Measurements from ENCODE around the gene IFNG-AS1.

DNA sequence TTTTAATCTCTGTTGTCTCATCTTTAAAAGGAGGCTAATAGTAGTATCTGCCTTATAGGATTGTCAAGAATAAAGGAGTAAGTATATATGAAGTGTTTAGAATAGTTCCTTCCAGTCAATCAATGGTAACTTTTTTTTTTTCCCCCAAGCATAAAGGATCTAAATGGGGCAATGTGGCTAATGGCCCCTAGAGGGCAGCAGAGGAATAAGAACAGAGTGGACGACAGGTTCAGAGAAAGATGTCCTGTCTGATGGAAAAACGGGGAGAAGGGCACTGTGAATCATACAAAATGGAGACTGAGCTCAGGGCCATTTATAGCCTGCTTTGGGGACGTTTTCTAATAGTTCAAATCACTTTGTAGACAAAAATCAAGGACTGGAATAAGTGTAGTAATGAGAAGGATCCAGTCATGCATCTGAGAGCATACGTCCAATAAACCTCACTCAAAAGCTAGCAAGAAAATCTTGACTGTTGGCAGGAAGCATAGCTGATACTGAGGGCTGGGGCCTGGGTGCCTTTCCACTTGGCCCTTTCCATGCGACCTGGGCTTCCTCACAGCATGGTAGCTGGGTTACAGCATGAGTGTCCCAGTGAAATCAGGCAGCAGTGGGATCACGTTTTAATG, 51.3 kb downstream of the IFNG-AS1 start:
- TF ChIP-seq, protein P1, sequence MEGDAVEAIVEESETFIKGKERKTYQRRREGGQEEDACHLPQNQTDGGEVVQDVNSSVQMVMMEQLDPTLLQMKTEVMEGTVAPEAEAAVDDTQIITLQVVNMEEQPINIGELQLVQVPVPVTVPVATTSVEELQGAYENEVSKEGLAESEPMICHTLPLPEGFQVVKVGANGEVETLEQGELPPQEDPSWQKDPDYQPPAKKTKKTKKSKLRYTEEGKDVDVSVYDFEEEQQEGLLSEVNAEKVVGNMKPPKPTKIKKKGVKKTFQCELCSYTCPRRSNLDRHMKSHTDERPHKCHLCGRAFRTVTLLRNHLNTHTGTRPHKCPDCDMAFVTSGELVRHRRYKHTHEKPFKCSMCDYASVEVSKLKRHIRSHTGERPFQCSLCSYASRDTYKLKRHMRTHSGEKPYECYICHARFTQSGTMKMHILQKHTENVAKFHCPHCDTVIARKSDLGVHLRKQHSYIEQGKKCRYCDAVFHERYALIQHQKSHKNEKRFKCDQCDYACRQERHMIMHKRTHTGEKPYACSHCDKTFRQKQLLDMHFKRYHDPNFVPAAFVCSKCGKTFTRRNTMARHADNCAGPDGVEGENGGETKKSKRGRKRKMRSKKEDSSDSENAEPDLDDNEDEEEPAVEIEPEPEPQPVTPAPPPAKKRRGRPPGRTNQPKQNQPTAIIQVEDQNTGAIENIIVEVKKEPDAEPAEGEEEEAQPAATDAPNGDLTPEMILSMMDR (conservative IDR thresholded peaks at IDR 0.05; ENCODE audit: low read depth, low read length): peak; percentile 92
- TF ChIP-seq EZH2 (IDR thresholded peaks at IDR 0.05; ENCODE audit: borderline replicate concordance, low read depth, low read length, poor library complexity, severe bottlenecking): no peak
